Gastrocnemius medialis (tissue), 4 donors: ENCODE measurements around the gene PFKFB2. TPM values are rescaled to one million over a fixed set of nuclear protein-coding genes. Genes with fewer than 3 reads are reported as not detected.

Experiments used
- ATAC-seq, 2 donors: fragments of 150-250 bp; one replicate each; pipeline ENCODE4 v1.9.1; 2016
- DNase-seq, 2 donors: peaks; one replicate each; pipeline ENCODE4 v3.0.0-alpha.2; 2019
- H3K27ac ChIP-seq, 4 donors: fragments of 200-600 bp; sonication (generic); 1 replicate in 1 of 4; 2 replicates in 3 of 4; pipeline ENCODE4 v1.5.1; 2016 to 2018; ENCODE audit warnings: mild to moderate bottlenecking in 2 of 4, moderate library complexity in 1 of 4
- H3K27me3 ChIP-seq, 3 donors: fragments of 200-600 bp; sonication (generic) in 2 of 3; 1 replicate in 1 of 3; 2 replicates in 2 of 3; pipeline versions ENCODE4 v1.5.1 to v1.6.0; 2016 to 2019; ENCODE audit warnings: mild to moderate bottlenecking in 1 of 3, moderate library complexity in 1 of 3
- H3K36me3 ChIP-seq, 2 donors: fragments of 200-600 bp; sonication (generic) in 1 of 2; one replicate each; pipeline ENCODE4 v1.5.1; 2017 to 2018
- H3K4me1 ChIP-seq, 2 donors: fragments of 200-600 bp; sonication (generic) in 1 of 2; one replicate each; pipeline ENCODE4 v1.5.1; 2016 to 2017; ENCODE audit warnings: mild to moderate bottlenecking in 2 of 2
- H3K4me3 ChIP-seq, 4 donors: fragments of 200-600 bp; sonication (generic) in 3 of 4; 1 replicate in 1 of 4; 2 replicates in 3 of 4; pipeline ENCODE4 v1.5.1; 2016 to 2019; ENCODE audit warnings: mild to moderate bottlenecking in 2 of 4
- H3K9me3 ChIP-seq, 3 donors: fragments of 200-600 bp; sonication (generic) in 2 of 3; 1 replicate in 1 of 3; 2 replicates in 2 of 3; pipeline ENCODE4 v1.5.1; 2016 to 2019
- CTCF ChIP-seq, 5 experiments: fragments of 450-650 bp in 3 of 5; fragments of 200-600 bp in 2 of 5; sonication (generic) in 2 of 5; IDR thresholded peaks in 4 of 5; conservative IDR thresholded peaks in 1 of 5; 1 replicate in 4 of 5; 2 replicates in 1 of 5; pipeline ENCODE4 v1.5.1; 2016 to 2019; ENCODE audit warnings: antibody characterized with exemption in 5 of 5, mild to moderate bottlenecking in 3 of 5, moderate library complexity in 3 of 5
- POLR2A ChIP-seq, 2 donors: fragments of 450-650 bp; IDR thresholded peaks; one replicate each; pipeline ENCODE4 v1.6.1; 2017; ENCODE audit warnings: antibody characterized with exemption in 2 of 2, mild to moderate bottlenecking in 2 of 2, moderate library complexity in 2 of 2
- in situ Hi-C, 4 donors: fragments of 200-750 bp; cut with MboI; loops; one replicate each; pipeline versions ENCODE4 v1.15.0 to v1.8.0; 2017; ENCODE audit warnings: low sequenced_read_pairs in 4 of 4
- intact Hi-C: fragments of 100-400 bp; cut with DNase I; formaldehyde crosslinking; loops from one replicate; pipeline ENCODE4 v1.15.1; 2023; ENCODE audit warnings: low total_unique reads
- total RNA-seq, 4 donors: library from RNA; depleted of rRNA; stranded (reverse); fragments of >200 nt; gene quantifications; one replicate each; pipeline versions ENCODE4 v1.1.0 to v1.2.3, GENCODE V29; 2016

The PFKFB2 gene
- total RNA-seq, 4 donors from 2014 or later: 35.5 to 40.3 (median 37.6) TPM

DNA sequence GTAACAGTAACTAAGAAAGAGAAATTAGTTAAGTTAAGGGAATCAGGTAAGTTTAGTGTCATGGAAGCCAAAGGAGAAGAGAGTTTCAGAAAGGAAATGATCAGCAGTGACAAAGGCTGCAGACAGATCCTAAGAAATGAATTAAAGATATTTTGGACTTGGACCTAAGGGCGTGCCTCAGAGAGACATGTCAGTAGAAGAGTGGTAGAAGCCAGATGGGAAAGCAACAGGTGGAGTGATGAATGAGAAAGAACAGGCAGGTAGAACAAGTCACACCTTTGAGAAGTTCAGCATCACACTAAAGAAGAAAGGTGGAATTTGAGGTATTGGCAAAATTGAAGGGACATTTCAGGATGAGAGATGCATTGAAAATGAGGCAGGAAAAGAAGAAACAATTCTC lies 49.6 kb downstream of the PFKFB2 start:
- Histone ChIP-seq H3K36me3 (no peaks in the 10 kb centered on the region), H3K4me3 (no peak overlapping the region), H3K4me1 (no peaks in the 10 kb centered on the region), H3K9me3 (no peaks in the 10 kb centered on the region), H3K27ac (no peak overlapping the region), H3K27me3 (no peaks in the 10 kb centered on the region)
- ATAC-seq: no peak
- intact Hi-C loops: no loop called here
- TF ChIP-seq POLR2A (IDR thresholded peaks at IDR 0.05) (no peak), CTCF (IDR thresholded peaks at IDR 0.05 in 4 of 5, conservative IDR thresholded peaks at IDR 0.05 in 1 of 5) (no peak)
- no peak for DNase-seq
- in situ Hi-C loops: no loop called here

DNA sequence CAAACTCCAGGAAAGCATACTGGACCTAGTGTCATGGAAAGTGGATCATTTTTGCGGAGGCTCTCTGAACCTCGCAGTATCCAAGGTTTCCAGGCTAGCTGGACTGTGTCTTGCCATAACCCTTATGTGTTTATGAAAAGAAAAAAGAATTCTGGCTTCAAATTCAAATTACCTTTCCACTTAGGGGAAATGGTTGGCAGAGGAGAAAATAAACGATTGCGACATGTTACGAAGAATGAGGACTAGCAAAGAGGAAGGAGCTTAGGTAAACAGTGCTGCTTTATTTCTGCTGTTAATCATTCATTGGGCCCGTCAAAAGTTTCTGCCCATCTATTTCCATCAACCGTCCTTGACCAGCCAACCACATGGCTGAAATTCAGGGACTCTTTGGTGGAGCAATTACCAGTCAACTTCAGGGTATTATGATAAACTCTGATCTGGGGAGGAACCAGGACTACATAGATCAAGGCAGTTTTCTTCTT lies 50.9 kb downstream of the PFKFB2 start, which contains the start of gene C4BPA:
Gene C4BPA, plus strand, starts transcription at position 342 of the 482 bp plus-strand sequence. CDS start 8,793 bp downstream, outside the sequence.
- no peaks in the 10 kb centered on the region for H3K36me3 ChIP-seq
- H3K4me3 ChIP-seq: no peak within 1 kb of the TSS
- ATAC-seq (no peak), DNase-seq (no peak)
- no peaks in the 10 kb centered on the region for H3K27me3 ChIP-seq
- intact Hi-C loops (no loop called here), in situ Hi-C loops (no loop called here)
- TF ChIP-seq CTCF (IDR thresholded peaks at IDR 0.05 in 4 of 5, conservative IDR thresholded peaks at IDR 0.05 in 1 of 5) (no peak), POLR2A (IDR thresholded peaks at IDR 0.05) (no peak)
- no peaks in the 10 kb centered on the region for H3K9me3 ChIP-seq
- H3K27ac ChIP-seq: no peak within 1 kb of the TSS
- no peaks in the 10 kb centered on the region for H3K4me1 ChIP-seq

DNA sequence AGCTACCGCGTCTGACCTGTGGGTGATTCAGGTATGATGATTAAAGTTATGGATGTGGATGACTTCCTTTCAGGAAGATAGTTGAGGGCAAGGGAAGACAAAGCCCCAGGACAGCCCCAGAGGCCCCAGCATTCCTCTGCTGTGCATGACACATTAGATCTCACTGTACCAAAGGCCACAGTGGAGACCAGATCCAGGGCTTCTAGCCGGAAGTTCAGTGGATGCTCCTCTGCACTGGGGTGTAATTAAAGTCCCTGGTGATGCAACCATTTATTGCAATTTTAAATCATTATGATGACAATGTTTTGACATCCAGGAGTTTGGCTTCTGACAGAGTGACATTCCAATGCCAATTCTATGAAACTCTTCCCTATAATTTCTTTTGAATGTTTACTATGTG lies 55.9 kb downstream of the PFKFB2 start:
- TF ChIP-seq CTCF (IDR thresholded peaks at IDR 0.05 in 4 of 5, conservative IDR thresholded peaks at IDR 0.05 in 1 of 5) (no peak), POLR2A (IDR thresholded peaks at IDR 0.05) (no peak)
- no peak for ATAC-seq
- no peaks in the 10 kb centered on the region for H3K9me3 ChIP-seq
- H3K4me1 ChIP-seq: no peaks in the 10 kb centered on the region
- intact Hi-C loops (no loop called here), in situ Hi-C loops (no loop called here)
- no peak overlapping the region for H3K27ac ChIP-seq
- H3K36me3 ChIP-seq: no peaks in the 10 kb centered on the region
- no peaks in the 10 kb centered on the region for H3K27me3 ChIP-seq
- no peak overlapping the region for H3K4me3 ChIP-seq
- DNase-seq: no peak

GRCh38 chr1:207112616-207113296 lies 59.7 kb downstream of the PFKFB2 start:
- no peaks in the 10 kb centered on the region for H3K9me3 ChIP-seq
- no peaks in the 10 kb centered on the region for H3K36me3 ChIP-seq
- no peak for DNase-seq
- TF ChIP-seq CTCF (IDR thresholded peaks at IDR 0.05 in 4 of 5, conservative IDR thresholded peaks at IDR 0.05 in 1 of 5): no peak
- no peak for TF ChIP-seq POLR2A (IDR thresholded peaks at IDR 0.05)
- no peak overlapping the region for H3K4me3 ChIP-seq
- H3K27me3 ChIP-seq: no peaks in the 10 kb centered on the region
- no peaks in the 10 kb centered on the region for H3K4me1 ChIP-seq
- intact Hi-C loops (no loop called here), in situ Hi-C loops (no loop called here)
- no peak overlapping the region for H3K27ac ChIP-seq
- ATAC-seq: no peak
